Endodermal cell (in vitro differentiated cells): ENCODE data around the gene SIGLEC1. TPM values are rescaled to one million over a fixed set of nuclear protein-coding genes. Genes with fewer than 3 reads are reported as not detected.

Experiments
- DNase-seq: peaks from one replicate; pipeline ENCODE4 v3.0.0-alpha.2; 2017
- H3K27ac ChIP-seq: 2 replicates; pipeline ENCODE4 v1.5.1; 2013; ENCODE audit warnings: mild to moderate bottlenecking, low read depth, low read length, moderate library complexity
- H3K27me3 ChIP-seq: 2 replicates; pipeline ENCODE4 v1.6.1; 2013; ENCODE audit warnings: mild to moderate bottlenecking, low read length, moderate library complexity; ENCODE audit not compliant: insufficient read depth, control insufficient read depth, poor library complexity, severe bottlenecking
- H3K36me3 ChIP-seq: 2 replicates; pipeline ENCODE4 v1.7.0; 2013; ENCODE audit warnings: mild to moderate bottlenecking, low read length, moderate library complexity; ENCODE audit not compliant: control insufficient read depth, insufficient read depth
- H3K4me1 ChIP-seq: one replicate; pipeline ENCODE4 v1.7.0; 2013; ENCODE audit warnings: low read length; ENCODE audit not compliant: control insufficient read depth, insufficient read depth
- H3K4me3 ChIP-seq: 2 replicates; pipeline ENCODE4 v1.5.1; 2013; ENCODE audit warnings: mild to moderate bottlenecking, low read length, moderate library complexity
- H3K9ac ChIP-seq: 2 replicates; pipeline ENCODE4 v1.6.1; 2013; ENCODE audit warnings: mild to moderate bottlenecking, low read length, moderate library complexity; ENCODE audit not compliant: poor library complexity, severe bottlenecking; ENCODE audit errors: extremely low read depth
- H3K9me3 ChIP-seq: 2 replicates; pipeline ENCODE4 v1.6.1; 2013; ENCODE audit warnings: mild to moderate bottlenecking, low read length, moderate library complexity; ENCODE audit not compliant: control insufficient read depth
- H3K27ac Mint-ChIP-seq: 2 replicates; pipeline ENCODE4 v1.8.0; 2020; ENCODE audit warnings: mixed read lengths
- H3K27me3 Mint-ChIP-seq: 2 replicates; pipeline ENCODE4 v1.8.0; 2021; ENCODE audit warnings: mild to moderate bottlenecking, mixed read lengths; ENCODE audit not compliant: insufficient read depth
- H3K36me3 Mint-ChIP-seq: 2 replicates; pipeline ENCODE4 v1.8.0; 2020; ENCODE audit warnings: low read depth, mixed read lengths
- H3K4me1 Mint-ChIP-seq: 2 replicates; pipeline ENCODE4 v1.8.0; 2020; ENCODE audit warnings: mixed read lengths
- H3K4me3 Mint-ChIP-seq: 2 replicates; pipeline ENCODE4 v1.8.0; 2020; ENCODE audit warnings: mild to moderate bottlenecking, moderate library complexity, mixed read lengths
- H3K9me3 Mint-ChIP-seq: 2 replicates; pipeline ENCODE4 v1.8.0; 2020; ENCODE audit warnings: mild to moderate bottlenecking, mixed read lengths
- WGBS, 2 experiments: methylation state at CpG; one replicate each; pipeline versions ENCODE4 v1.1.5 to v1.1.7; 2013; ENCODE audit warnings: missing lambda C conversion rate in 2 of 2, mixed read lengths in 1 of 2; ENCODE audit not compliant: insufficient coverage in 1 of 2, insufficient read length in 1 of 2; 5-methylcytosine and 5-hydroxymethylcytosine counted together
- total RNA-seq, 2 donors: library from RNA; stranded (reverse); fragmentation: NEBNext Ultra II Directional in 1 of 2; extraction: Animal tissue kit (Norgen Biotek cat#: 25700) in 1 of 2; gene quantifications; 2 replicates in 1 of 2; 3 replicates in 1 of 2; pipeline ENCODE4 v1.2.1, GENCODE V29; 2021
- TF ChIP-seq, protein P1 (sequence below): fragments of 200-600 bp; sonication (generic); conservative IDR thresholded peaks from 2 replicates; pipeline ENCODE4 v1.5.0; 2021; ENCODE audit warnings: antibody characterized with exemption, mild to moderate bottlenecking

Gene SIGLEC1
- total RNA-seq, 2 donors from 2014 or later: not detected

DNA sequence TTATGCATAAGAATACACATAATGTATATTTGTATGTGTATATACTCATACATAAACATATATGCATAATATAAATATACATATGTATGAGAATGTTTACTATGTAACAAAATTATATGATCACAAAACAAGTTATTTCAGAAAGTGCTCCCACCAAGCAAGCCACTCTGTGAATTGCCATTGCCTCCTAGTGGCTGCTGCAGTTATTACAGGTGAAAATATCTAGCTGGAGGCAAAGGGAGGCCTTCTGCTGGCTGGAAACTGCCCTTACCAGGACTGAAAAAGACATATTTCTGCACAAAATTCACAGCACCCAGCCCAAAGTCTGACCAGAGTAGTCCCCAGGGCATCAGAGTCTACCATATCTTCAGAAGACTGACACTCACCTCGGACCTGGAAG is 16.2 kb downstream of the SIGLEC1 start:
- Mint-ChIP-seq H3K27ac (no peak overlapping the region), H3K4me3 (no peak overlapping the region), H3K27me3 (no peaks in the 10 kb centered on the region), H3K4me1 (no peaks in the 10 kb centered on the region), H3K9me3 (peaks cover 2% of the 10 kb centered on the region), H3K36me3 (no peaks in the 10 kb centered on the region)
- TF ChIP-seq, protein P1, sequence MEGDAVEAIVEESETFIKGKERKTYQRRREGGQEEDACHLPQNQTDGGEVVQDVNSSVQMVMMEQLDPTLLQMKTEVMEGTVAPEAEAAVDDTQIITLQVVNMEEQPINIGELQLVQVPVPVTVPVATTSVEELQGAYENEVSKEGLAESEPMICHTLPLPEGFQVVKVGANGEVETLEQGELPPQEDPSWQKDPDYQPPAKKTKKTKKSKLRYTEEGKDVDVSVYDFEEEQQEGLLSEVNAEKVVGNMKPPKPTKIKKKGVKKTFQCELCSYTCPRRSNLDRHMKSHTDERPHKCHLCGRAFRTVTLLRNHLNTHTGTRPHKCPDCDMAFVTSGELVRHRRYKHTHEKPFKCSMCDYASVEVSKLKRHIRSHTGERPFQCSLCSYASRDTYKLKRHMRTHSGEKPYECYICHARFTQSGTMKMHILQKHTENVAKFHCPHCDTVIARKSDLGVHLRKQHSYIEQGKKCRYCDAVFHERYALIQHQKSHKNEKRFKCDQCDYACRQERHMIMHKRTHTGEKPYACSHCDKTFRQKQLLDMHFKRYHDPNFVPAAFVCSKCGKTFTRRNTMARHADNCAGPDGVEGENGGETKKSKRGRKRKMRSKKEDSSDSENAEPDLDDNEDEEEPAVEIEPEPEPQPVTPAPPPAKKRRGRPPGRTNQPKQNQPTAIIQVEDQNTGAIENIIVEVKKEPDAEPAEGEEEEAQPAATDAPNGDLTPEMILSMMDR: peak; percentile 74
- no peaks in the 10 kb centered on the region for H3K4me1 ChIP-seq
- DNase-seq: peak; percentile 65
- no peak overlapping the region for H3K27ac ChIP-seq
- no peak overlapping the region for H3K4me3 ChIP-seq
- H3K9me3 ChIP-seq: no peaks in the 10 kb centered on the region
- no peaks in the 10 kb centered on the region for H3K27me3 ChIP-seq
- H3K36me3 ChIP-seq: no peaks in the 10 kb centered on the region
- no peak overlapping the region for H3K9ac ChIP-seq
- WGBS, 2 experiments: 80 to 86% methylated on average over 1 of the region's 1 CpG

DNA sequence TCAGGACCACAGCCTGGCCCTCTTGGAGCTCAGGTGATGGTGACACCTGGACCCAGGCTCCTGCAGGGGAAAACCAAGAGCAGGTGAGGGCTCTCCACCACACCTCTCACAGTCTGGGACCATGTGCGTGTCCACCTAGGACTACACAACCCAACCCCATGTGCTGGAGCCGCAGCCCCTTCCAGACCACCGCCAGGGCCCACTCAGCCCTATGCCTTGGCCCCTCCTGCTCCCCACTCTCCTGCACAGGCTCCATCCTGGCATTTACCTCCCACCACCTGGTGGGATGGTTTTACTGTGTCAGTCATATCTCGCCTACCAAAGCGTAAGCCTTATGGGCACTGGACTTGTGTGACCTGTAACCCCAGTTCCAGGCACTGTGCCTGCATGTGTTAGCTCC is 17.5 kb downstream of the SIGLEC1 start:
- no peaks in the 10 kb centered on the region for H3K4me1 Mint-ChIP-seq
- H3K9me3 Mint-ChIP-seq: peaks cover 2% of the 10 kb centered on the region
- Histone ChIP-seq H3K9me3 (no peaks in the 10 kb centered on the region), H3K27me3 (no peaks in the 10 kb centered on the region), H3K9ac (no peak overlapping the region), H3K27ac (no peak overlapping the region), H3K4me1 (no peaks in the 10 kb centered on the region), H3K36me3 (no peaks in the 10 kb centered on the region), H3K4me3 (no peak overlapping the region)
- H3K36me3 Mint-ChIP-seq: no peaks in the 10 kb centered on the region
- TF ChIP-seq, protein P1: no peak
- H3K27me3 Mint-ChIP-seq: no peaks in the 10 kb centered on the region
- 94 to 100% methylated on average over 2 to 5 of the region's 5 CpGs for WGBS, 2 experiments
- DNase-seq: peak; percentile 32
- no peak overlapping the region for H3K4me3 Mint-ChIP-seq
- H3K27ac Mint-ChIP-seq: no peak overlapping the region

DNA sequence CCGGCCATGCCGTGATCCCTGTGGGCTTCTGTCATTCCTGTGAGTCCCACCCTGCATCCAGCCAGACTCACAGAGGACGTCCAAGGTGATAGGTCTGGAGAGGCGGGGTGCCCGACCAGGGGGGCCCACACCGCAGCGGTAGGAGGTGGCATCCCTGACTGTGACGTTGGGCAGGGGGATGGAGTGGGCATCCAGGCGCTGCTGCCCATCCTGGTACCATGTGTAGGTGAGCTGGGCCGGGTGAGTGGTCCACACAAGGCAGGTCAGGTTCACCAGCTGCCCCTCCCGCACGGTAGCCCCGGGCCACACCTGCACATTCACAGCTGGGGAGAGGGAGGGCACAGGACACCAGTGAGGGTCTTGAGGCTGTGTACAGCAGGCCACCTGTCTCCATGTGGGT is 19.0 kb downstream of the SIGLEC1 start:
- H3K4me3 ChIP-seq: no peak overlapping the region
- Mint-ChIP-seq H3K27me3 (no peaks in the 10 kb centered on the region), H3K4me3 (no peak overlapping the region), H3K27ac (no peak overlapping the region), H3K36me3 (no peaks in the 10 kb centered on the region), H3K4me1 (no peaks in the 10 kb centered on the region), H3K9me3 (peaks cover 2% of the 10 kb centered on the region)
- H3K36me3 ChIP-seq: no peaks in the 10 kb centered on the region
- no peaks in the 10 kb centered on the region for H3K4me1 ChIP-seq
- TF ChIP-seq, protein P1: no peak
- H3K27me3 ChIP-seq: no peaks in the 10 kb centered on the region
- H3K27ac ChIP-seq: no peak overlapping the region
- H3K9ac ChIP-seq: no peak overlapping the region
- 89 to 91% methylated on average over 8 to 13 of the region's 13 CpGs for WGBS, 2 experiments
- H3K9me3 ChIP-seq: no peaks in the 10 kb centered on the region
- DNase-seq: no peak
